ENCODE data around the gene POFUT1. TPM values are rescaled to one million over a fixed set of nuclear protein-coding genes. Genes with fewer than 3 reads are reported as not detected.

The POFUT1 gene
- polyA plus RNA-seq, 1 donor (not counting 4 experiments of a cell fraction or from before 2014, with no cell fraction given): 25.1 TPM

GRCh38 chr20:32277361-32278198, 69.9 kb downstream of the POFUT1 start, which contains the start of gene KIF3B:
Gene KIF3B (plus strand): TSS chr20:32277651. CDS start chr20:32309778, 32,127 bp downstream.
- no peak for DNase-seq (ENCODE audit: low read depth, low spot score)
- FAIRE-seq: no peak
- dilution Hi-C loops (cut with MboI; ENCODE audit: extremely low pct_ligation_motif_present, low sequenced_read_pairs): no loop called here
- TF ChIP-seq, protein P1, sequence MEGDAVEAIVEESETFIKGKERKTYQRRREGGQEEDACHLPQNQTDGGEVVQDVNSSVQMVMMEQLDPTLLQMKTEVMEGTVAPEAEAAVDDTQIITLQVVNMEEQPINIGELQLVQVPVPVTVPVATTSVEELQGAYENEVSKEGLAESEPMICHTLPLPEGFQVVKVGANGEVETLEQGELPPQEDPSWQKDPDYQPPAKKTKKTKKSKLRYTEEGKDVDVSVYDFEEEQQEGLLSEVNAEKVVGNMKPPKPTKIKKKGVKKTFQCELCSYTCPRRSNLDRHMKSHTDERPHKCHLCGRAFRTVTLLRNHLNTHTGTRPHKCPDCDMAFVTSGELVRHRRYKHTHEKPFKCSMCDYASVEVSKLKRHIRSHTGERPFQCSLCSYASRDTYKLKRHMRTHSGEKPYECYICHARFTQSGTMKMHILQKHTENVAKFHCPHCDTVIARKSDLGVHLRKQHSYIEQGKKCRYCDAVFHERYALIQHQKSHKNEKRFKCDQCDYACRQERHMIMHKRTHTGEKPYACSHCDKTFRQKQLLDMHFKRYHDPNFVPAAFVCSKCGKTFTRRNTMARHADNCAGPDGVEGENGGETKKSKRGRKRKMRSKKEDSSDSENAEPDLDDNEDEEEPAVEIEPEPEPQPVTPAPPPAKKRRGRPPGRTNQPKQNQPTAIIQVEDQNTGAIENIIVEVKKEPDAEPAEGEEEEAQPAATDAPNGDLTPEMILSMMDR (optimal IDR thresholded peaks at IDR 0.05 in 1 of 3, IDR thresholded peaks at IDR 0.05 in 1 of 3, conservative IDR thresholded peaks at IDR 0.05 in 1 of 3; ENCODE audit: extremely low read depth in 1 of 3, insufficient read depth in 2 of 3, low read length in 3 of 3): no peak
- TF ChIP-seq EZH2 (IDR thresholded peaks at IDR 0.05; ENCODE audit: low read length): no peak
- no peaks in the 10 kb centered on the region for H3K27me3 ChIP-seq (ENCODE audit: control insufficient read depth, extremely low read depth, insufficient read depth, low read length)
- H3K4me2 ChIP-seq (ENCODE audit: control insufficient read depth, extremely low read depth, insufficient read depth, low read depth, low read length): peak within 1 kb of the TSS; percentile 88
- H4K20me1 ChIP-seq (ENCODE audit: control insufficient read depth, extremely low read depth, insufficient read depth, low read length): no peaks in the 10 kb centered on the region
- peak within 1 kb of the TSS; percentile 99 for H2AFZ ChIP-seq (ENCODE audit: control insufficient read depth, low read length)
- peak within 1 kb of the TSS; percentile 79 to 89 (median 86) for H3K4me3 ChIP-seq (ENCODE audit: control insufficient read depth in 2 of 3, extremely low read depth in 1 of 3, insufficient read depth in 2 of 3, low read depth in 1 of 3, low read length in 3 of 3)
- H3K9me3 ChIP-seq (ENCODE audit: control insufficient read depth, low read depth, low read length): no peaks in the 10 kb centered on the region
- peaks cover 14% of the 10 kb centered on the region for H3K79me2 ChIP-seq (ENCODE audit: control insufficient read depth, insufficient read depth, low read length)
- peaks cover 0 to 1% of the 10 kb centered on the region in 2 experiments for H3K36me3 ChIP-seq (ENCODE audit: control insufficient read depth in 2 of 2, extremely low read depth in 1 of 2, insufficient read depth in 2 of 2, low read length in 2 of 2)
- peaks cover 10% of the 10 kb centered on the region for H3K4me1 ChIP-seq (ENCODE audit: control insufficient read depth, extremely low read depth, insufficient read depth, low read length)
- no peaks in the 10 kb centered on the region for H3K9me1 ChIP-seq (ENCODE audit: control insufficient read depth, extremely low read depth, insufficient read depth, low read length)
- peak within 1 kb of the TSS; percentile 80 for H3K9ac ChIP-seq (ENCODE audit: control insufficient read depth, extremely low read depth, insufficient read depth, low read length)
- peak within 1 kb of the TSS; percentile 37 for H3K27ac ChIP-seq (ENCODE audit: control insufficient read depth, insufficient read depth, low read length)

GRCh38 chr20:32278199-32278643, 70.5 kb downstream of the POFUT1 start:
- Histone ChIP-seq H3K4me3 (ENCODE audit: control insufficient read depth in 2 of 3, extremely low read depth in 1 of 3, insufficient read depth in 2 of 3, low read depth in 1 of 3, low read length in 3 of 3) (peak overlapping the region; percentile 79 to 89 (median 86)), H4K20me1 (ENCODE audit: control insufficient read depth, extremely low read depth, insufficient read depth, low read length) (no peaks in the 10 kb centered on the region), H3K9ac (ENCODE audit: control insufficient read depth, extremely low read depth, insufficient read depth, low read length) (peak overlapping the region; percentile 80), H3K9me1 (ENCODE audit: control insufficient read depth, extremely low read depth, insufficient read depth, low read length) (no peaks in the 10 kb centered on the region), H3K4me2 (ENCODE audit: control insufficient read depth, extremely low read depth, insufficient read depth, low read depth, low read length) (peak overlapping the region; percentile 88), H2AFZ (ENCODE audit: control insufficient read depth, low read length) (peak overlapping the region; percentile 66), H3K27ac (ENCODE audit: control insufficient read depth, insufficient read depth, low read length) (peak overlapping the region; percentile 37), H3K27me3 (ENCODE audit: control insufficient read depth, extremely low read depth, insufficient read depth, low read length) (no peaks in the 10 kb centered on the region), H3K36me3 (ENCODE audit: control insufficient read depth in 2 of 2, extremely low read depth in 1 of 2, insufficient read depth in 2 of 2, low read length in 2 of 2) (peaks cover 0 to 1% of the 10 kb centered on the region in 2 experiments), H3K4me1 (ENCODE audit: control insufficient read depth, extremely low read depth, insufficient read depth, low read length) (peaks cover 10% of the 10 kb centered on the region), H3K79me2 (ENCODE audit: control insufficient read depth, insufficient read depth, low read length) (peaks cover 14% of the 10 kb centered on the region), H3K9me3 (ENCODE audit: control insufficient read depth, low read depth, low read length) (no peaks in the 10 kb centered on the region)
- DNase-seq (ENCODE audit: low read depth, low spot score) (no peak), FAIRE-seq (no peak)
- dilution Hi-C loops (cut with MboI; ENCODE audit: extremely low pct_ligation_motif_present, low sequenced_read_pairs): no loop called here
- TF ChIP-seq, protein P1 (optimal IDR thresholded peaks at IDR 0.05 in 1 of 3, IDR thresholded peaks at IDR 0.05 in 1 of 3, conservative IDR thresholded peaks at IDR 0.05 in 1 of 3; ENCODE audit: extremely low read depth in 1 of 3, insufficient read depth in 2 of 3, low read length in 3 of 3): no peak
- TF ChIP-seq EZH2 (IDR thresholded peaks at IDR 0.05; ENCODE audit: low read length): no peak
